ENCODE data around the gene LANCL3.

LANCL3 gene

DNA sequence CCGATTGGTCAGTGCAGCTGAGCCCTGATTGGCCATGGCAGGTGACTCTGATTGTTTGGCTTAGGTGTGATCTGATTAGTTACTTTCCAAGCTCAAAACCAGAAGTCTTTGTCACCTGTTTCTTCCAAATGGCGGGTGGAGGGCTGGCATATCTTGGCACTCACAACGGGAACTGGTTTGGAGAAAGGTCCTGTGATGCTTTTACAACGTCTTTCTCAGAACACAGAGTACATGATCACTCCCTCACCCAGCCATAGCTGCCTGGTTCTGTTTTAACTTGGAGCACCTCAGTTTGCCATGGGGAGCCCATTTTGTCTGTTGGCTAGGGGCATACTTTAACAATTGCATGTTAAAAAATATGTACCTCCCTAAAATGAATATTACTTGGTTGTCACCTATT lies 101.1 kb downstream of the LANCL3 start:
- H3K4me3 ChIP-seq (ENCODE audit: control insufficient read depth, low read depth, low read length), result no peak overlapping the region
- TF ChIP-seq, protein P1, sequence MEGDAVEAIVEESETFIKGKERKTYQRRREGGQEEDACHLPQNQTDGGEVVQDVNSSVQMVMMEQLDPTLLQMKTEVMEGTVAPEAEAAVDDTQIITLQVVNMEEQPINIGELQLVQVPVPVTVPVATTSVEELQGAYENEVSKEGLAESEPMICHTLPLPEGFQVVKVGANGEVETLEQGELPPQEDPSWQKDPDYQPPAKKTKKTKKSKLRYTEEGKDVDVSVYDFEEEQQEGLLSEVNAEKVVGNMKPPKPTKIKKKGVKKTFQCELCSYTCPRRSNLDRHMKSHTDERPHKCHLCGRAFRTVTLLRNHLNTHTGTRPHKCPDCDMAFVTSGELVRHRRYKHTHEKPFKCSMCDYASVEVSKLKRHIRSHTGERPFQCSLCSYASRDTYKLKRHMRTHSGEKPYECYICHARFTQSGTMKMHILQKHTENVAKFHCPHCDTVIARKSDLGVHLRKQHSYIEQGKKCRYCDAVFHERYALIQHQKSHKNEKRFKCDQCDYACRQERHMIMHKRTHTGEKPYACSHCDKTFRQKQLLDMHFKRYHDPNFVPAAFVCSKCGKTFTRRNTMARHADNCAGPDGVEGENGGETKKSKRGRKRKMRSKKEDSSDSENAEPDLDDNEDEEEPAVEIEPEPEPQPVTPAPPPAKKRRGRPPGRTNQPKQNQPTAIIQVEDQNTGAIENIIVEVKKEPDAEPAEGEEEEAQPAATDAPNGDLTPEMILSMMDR (IDR thresholded peaks at IDR 0.05; ENCODE audit: control insufficient read depth, insufficient read depth, low read depth, low read length, missing control alignments), result no peak
- no peak for DNase-seq (ENCODE audit: low read depth)

DNA sequence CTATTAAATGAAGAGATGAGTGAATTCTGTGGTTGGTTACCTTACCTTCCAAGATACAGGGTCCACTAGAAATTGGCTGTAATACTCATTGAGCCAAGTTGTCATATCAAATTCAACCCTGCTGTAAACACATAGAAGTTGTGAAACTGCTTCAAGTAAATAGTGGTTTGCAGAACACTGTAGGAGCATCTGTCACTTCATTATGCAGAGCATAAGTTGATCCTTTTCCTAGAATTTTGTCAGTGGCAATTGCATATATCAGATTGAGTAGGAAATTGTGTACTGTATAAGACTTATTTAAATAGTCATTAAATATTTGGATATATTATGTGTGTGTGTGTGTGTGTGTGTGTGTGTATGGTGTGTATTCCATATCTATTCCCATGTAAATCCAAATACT lies 105.3 kb downstream of the LANCL3 start:
- H3K4me3 ChIP-seq (ENCODE audit: control insufficient read depth, low read depth, low read length), result no peak overlapping the region
- TF ChIP-seq, protein P1 (IDR thresholded peaks at IDR 0.05; ENCODE audit: control insufficient read depth, insufficient read depth, low read depth, low read length, missing control alignments), result no peak
- DNase-seq (ENCODE audit: low read depth), result no peak

DNA sequence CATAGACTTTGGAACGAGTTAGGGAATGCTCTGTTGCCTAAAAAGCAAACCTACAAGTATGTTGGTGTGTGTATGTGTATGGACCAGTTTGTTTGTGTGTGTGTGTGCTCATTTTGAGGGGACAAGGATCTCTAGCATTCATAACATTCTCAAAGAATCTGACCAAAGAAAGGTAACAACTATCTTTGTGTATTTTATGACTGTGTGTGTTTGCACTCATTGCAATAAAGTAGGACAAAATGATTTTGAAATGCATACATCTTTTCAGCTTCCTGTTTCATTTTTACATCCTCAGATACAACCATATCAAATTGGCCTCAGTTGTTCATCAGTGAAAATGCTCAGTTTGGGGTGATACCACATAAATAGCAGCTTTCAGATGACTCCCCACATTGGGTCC lies 105.8 kb downstream of the LANCL3 start:
- no peak overlapping the region for H3K4me3 ChIP-seq (ENCODE audit: control insufficient read depth, low read depth, low read length)
- no peak for DNase-seq (ENCODE audit: low read depth)
- TF ChIP-seq, protein P1 (IDR thresholded peaks at IDR 0.05; ENCODE audit: control insufficient read depth, insufficient read depth, low read depth, low read length, missing control alignments), result no peak

DNA sequence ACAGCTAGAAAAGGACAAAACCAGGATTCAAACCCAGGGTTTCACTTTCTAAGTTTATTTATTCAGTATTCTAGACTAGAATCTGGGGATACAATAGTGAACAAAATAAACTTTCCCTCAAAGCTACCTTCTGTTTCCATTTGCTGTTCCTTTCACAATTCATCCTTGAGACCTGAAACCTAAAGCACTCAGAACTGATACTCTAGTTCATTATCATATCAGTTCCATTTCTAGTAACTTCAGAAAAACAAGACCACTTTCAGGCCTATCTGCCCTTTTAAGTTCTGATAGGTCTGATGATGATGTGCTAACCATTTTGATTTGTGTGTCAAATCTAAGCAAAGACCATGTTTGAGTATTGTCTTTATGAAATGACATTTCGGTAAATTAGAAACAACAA lies 106.3 kb downstream of the LANCL3 start:
- no peak overlapping the region for H3K4me3 ChIP-seq (ENCODE audit: control insufficient read depth, low read depth, low read length)
- DNase-seq (ENCODE audit: low read depth), result no peak
- TF ChIP-seq, protein P1 (IDR thresholded peaks at IDR 0.05; ENCODE audit: control insufficient read depth, insufficient read depth, low read depth, low read length, missing control alignments), result no peak

DNA sequence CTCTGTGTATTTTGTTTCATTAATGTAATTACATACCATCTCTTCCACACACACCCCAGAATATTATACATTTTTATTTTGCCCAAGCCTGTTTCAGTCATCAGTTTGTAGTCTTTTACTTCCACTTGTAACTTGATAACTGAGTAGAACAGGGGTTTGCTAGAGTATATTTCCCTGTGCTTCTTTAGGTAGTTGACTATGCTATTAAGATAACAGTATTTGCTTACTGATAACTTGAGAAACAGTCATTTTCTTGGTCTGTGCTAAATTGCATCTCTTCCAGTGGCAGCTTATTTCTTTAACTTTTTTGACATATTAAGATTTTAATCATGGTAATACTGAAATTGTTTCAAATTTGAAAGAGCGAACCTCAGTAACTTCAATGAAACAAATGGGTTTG lies 107.1 kb downstream of the LANCL3 start:
- DNase-seq (ENCODE audit: low read depth), result no peak
- no peak overlapping the region for H3K4me3 ChIP-seq (ENCODE audit: control insufficient read depth, low read depth, low read length)
- TF ChIP-seq, protein P1 (IDR thresholded peaks at IDR 0.05; ENCODE audit: control insufficient read depth, insufficient read depth, low read depth, low read length, missing control alignments), result no peak

DNA sequence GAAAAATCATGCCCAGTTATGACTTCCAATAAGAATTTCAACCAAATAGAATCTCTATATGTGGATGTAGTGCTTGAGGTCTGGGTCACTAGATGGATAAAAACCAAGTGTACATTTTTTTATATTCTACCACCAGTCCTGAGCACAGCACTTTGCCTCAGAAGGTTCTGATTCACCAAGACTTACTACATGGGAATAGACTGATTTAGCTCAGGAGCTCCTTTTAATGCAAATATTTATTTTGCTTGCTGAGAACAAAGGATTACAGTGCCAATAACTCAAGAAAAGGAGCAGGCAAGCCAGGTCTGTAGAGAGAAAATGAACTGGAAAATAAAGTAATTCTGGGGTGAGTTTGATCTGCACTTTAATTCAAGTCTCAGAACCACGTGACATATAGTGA lies 107.8 kb downstream of the LANCL3 start:
- TF ChIP-seq, protein P1 (IDR thresholded peaks at IDR 0.05; ENCODE audit: control insufficient read depth, insufficient read depth, low read depth, low read length, missing control alignments), result no peak
- DNase-seq (ENCODE audit: low read depth), result no peak
- H3K4me3 ChIP-seq (ENCODE audit: control insufficient read depth, low read depth, low read length), result no peak overlapping the region

DNA sequence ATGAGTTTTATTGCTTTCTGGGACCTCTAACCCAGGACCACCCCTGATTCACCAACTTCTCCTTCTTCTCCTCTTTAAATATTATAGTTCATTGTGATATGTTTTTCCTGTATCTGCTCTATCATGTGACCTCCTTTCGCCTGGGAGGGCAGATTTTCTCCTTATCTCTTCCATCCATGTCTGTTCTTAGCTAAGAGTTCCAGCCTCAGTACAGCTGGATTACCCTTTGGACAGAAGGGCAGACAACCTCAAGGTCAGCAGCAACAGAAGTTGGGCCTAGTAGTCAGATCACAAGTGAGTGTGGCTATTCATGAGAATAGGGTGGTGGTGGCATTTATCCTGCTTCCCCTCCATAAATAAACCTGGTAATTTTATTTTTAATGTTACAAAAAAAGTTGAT lies 108.4 kb downstream of the LANCL3 start:
- no peak for DNase-seq (ENCODE audit: low read depth)
- H3K4me3 ChIP-seq (ENCODE audit: control insufficient read depth, low read depth, low read length), result no peak overlapping the region
- TF ChIP-seq, protein P1 (IDR thresholded peaks at IDR 0.05; ENCODE audit: control insufficient read depth, insufficient read depth, low read depth, low read length, missing control alignments), result no peak

Data from AG09309 (cell line).